BJ (cell line): ENCODE data around the gene CCM2. TPM values are rescaled to one million over a fixed set of nuclear protein-coding genes. Genes with fewer than 3 reads are reported as not detected.
"Not testable (repeated sequence)": the region's sequence is repeated elsewhere in the genome, so short reads cannot be mapped to it uniquely, and the experiment has no call there.

ENCODE experiments used
- CTCF ChIA-PET: fragments of 350-600 bp; formaldehyde crosslinking; extraction: SDS; loops from one replicate; lab custom pipeline; 2021; ENCODE audit warnings: antibody characterized with exemption, inconsistent platforms; lab: Yijun Ruan, JAX
- POLR2A ChIA-PET: fragments of 300-600 bp; sonication (Branson Sonifier 250); formaldehyde crosslinking; extraction: SDS; loops from one replicate; lab custom pipeline; 2021; ENCODE audit warnings: antibody characterized with exemption; lab: Charles Lee
- DNase-seq: peaks from one replicate; pipeline ENCODE4 v3.0.0-alpha.2; 2011; ENCODE audit warnings: low read depth
- H3K27me3 ChIP-seq: 2 replicates; pipeline ENCODE4 v1.6.0; 2011; ENCODE audit warnings: low read length; ENCODE audit not compliant: control insufficient read depth, insufficient read depth
- H3K36me3 ChIP-seq: 2 replicates; pipeline ENCODE4 v1.5.1; 2011; ENCODE audit warnings: low read length; ENCODE audit not compliant: control insufficient read depth, insufficient read depth
- H3K4me3 ChIP-seq: 2 replicates; pipeline ENCODE4 v1.5.1; 2011; ENCODE audit warnings: low read depth, mild to moderate bottlenecking, control low read depth, low read length
- polyA plus RNA-seq: library from polyadenylated mRNA; depleted of rRNA; stranded (reverse); fragments of >200 nt; gene quantifications from 2 replicates; pipeline ENCODE4 v1.2.3, GENCODE V29; 2011
- TF ChIP-seq, protein P1 (sequence below): IDR thresholded peaks from 2 replicates; pipeline ENCODE4 v1.5.1; 2011; ENCODE audit warnings: low read depth, mild to moderate bottlenecking, control low read depth, inconsistent platforms, low read length, moderate library complexity; ENCODE audit not compliant: insufficient read depth

CCM2 gene
- polyA plus RNA-seq, 1 experiment = 48.2 TPM

DNA sequence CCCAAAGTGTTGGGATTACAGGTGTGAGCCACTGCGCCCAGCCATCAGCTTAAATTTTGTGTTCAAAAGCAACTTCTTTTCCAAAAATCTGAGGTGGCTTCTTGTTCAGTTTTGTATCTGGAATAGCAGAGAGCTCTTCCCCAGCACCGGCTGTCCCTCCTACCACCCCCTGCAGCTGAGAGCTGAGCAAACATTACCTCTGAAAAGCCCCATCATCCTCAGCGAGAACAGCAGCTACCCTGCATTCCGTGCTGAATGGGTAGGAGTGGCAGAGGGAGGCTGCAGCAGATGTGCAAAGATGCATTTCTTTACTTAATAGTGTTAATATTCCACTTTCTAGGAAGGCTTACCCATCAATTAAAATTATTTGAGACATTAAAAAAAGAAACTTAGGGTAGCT lies 31.8 kb downstream of the CCM2 start:
- Histone ChIP-seq H3K36me3 (peaks cover 3% of the 10 kb centered on the region), H3K4me3 (no peak overlapping the region), H3K27me3 (no peaks in the 10 kb centered on the region)
- ChIA-PET CTCF (interaction anchor here (0.8 kb wide), 1 partner anchor 18 kb away, joined by 4 read pairs; no protein-coding TSS in a partner anchor), POLR2A (no interaction called here)
- DNase-seq = no peak
- TF ChIP-seq, protein P1, sequence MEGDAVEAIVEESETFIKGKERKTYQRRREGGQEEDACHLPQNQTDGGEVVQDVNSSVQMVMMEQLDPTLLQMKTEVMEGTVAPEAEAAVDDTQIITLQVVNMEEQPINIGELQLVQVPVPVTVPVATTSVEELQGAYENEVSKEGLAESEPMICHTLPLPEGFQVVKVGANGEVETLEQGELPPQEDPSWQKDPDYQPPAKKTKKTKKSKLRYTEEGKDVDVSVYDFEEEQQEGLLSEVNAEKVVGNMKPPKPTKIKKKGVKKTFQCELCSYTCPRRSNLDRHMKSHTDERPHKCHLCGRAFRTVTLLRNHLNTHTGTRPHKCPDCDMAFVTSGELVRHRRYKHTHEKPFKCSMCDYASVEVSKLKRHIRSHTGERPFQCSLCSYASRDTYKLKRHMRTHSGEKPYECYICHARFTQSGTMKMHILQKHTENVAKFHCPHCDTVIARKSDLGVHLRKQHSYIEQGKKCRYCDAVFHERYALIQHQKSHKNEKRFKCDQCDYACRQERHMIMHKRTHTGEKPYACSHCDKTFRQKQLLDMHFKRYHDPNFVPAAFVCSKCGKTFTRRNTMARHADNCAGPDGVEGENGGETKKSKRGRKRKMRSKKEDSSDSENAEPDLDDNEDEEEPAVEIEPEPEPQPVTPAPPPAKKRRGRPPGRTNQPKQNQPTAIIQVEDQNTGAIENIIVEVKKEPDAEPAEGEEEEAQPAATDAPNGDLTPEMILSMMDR = no peak

- Histone ChIP-seq H3K27me3 (no peaks in the 10 kb centered on the region), H3K4me3 (no peak overlapping the region), H3K36me3 (peaks cover 2% of the 10 kb centered on the region)
- CTCF ChIA-PET = interaction anchor here (0.8 kb wide), 1 partner anchor 18 kb away, joined by 4 read pairs; no protein-coding TSS in a partner anchor
- POLR2A ChIA-PET = no interaction called here
- TF ChIP-seq, protein P1 = no peak
- DNase-seq = no peak
Observed at GRCh38 chr7:45032421-45032820, 32.4 kb downstream of the CCM2 start.

GRCh38 chr7:45033261-45033930 lies 33.4 kb downstream of the CCM2 start:
- ChIA-PET CTCF (interaction anchor here (1.0 kb wide), 1 partner anchor 9 kb away, joined by 3 read pairs; no protein-coding TSS in a partner anchor), POLR2A (interaction anchor here (0.6 kb wide), 1 partner anchor 12 kb away, joined by 4 read pairs; no protein-coding TSS in a partner anchor)
- no peak for DNase-seq
- peaks cover 2% of the 10 kb centered on the region for H3K36me3 ChIP-seq
- no peaks in the 10 kb centered on the region for H3K27me3 ChIP-seq
- TF ChIP-seq, protein P1 = no peak
- no peak overlapping the region for H3K4me3 ChIP-seq

- CTCF ChIA-PET = interaction anchor here (1.0 kb wide), 1 partner anchor 10 kb away, joined by 3 read pairs; no protein-coding TSS in a partner anchor
- TF ChIP-seq, protein P1 = no peak
- Histone ChIP-seq H3K27me3 (no peaks in the 10 kb centered on the region), H3K4me3 (no peak overlapping the region), H3K36me3 (peaks cover under 1% of the 10 kb centered on the region; the same call in 1 of the 2 replicates)
- POLR2A ChIA-PET = no interaction called here
- DNase-seq = no peak
Observed at GRCh38 chr7:45033931-45034290, 33.9 kb downstream of the CCM2 start.

GRCh38 chr7:45034710-45035109 lies 34.7 kb downstream of the CCM2 start:
- CTCF ChIA-PET, H3K27me3 ChIP-seq, H3K4me3 ChIP-seq, H3K36me3 ChIP-seq, POLR2A ChIA-PET, DNase-seq: not testable (repeated sequence)
